ENCODE measurements around the gene NFKBIL1.

- TF ChIP-seq ZNF274 (IDR thresholded peaks at IDR 0.05; ENCODE audit: low read depth, low read length): no peak
- no peak for TF ChIP-seq SUZ12 (IDR thresholded peaks at IDR 0.05; ENCODE audit: extremely low read depth, insufficient read depth, insufficient read length)
Observed at GRCh38 chr6:31531771-31532643, 15.4 kb upstream of the NFKBIL1 start.
